GM18526 (cell line): ENCODE results near the gene DNAAF5.
A peak's percentile ranks its signal among the peaks of the same experiment; 100 is the strongest.

Experiments used
- POLR2A ChIP-seq: IDR thresholded peaks from 3 replicates; pipeline ENCODE4 v1.6.1; 2011; ENCODE audit not compliant: insufficient read length; ENCODE audit errors: extremely low read depth

Gene DNAAF5

GRCh38 chr7:787332-788240, 61.1 kb downstream of the DNAAF5 start:
- no peak for TF ChIP-seq POLR2A

GRCh38 chr7:791519-791918, 65.0 kb downstream of the DNAAF5 start:
- TF ChIP-seq POLR2A = no peak

DNA sequence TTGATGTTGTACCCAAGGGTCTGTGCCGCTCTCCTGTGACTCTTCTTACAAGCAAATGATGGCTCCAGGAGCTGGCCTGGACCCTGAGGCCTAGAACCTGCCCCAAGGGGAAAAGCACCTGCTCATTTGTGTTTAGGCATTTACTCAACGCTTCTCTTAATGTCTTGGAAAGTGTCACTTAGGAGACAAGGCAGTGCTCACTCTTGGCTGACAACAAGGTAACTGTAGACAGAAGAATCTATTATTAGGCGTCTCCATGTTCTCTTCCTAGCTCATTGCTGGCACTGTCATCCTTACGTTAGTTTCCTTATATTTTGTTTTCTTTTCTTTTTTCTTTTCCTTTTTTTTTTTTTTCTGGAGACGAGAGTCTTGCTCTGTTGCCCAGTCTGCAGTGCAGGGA, 67.7 kb downstream of the DNAAF5 start:
- TF ChIP-seq POLR2A = no peak

GRCh38 chr7:794671-795329, 68.3 kb downstream of the DNAAF5 start:
- no peak for TF ChIP-seq POLR2A

- TF ChIP-seq POLR2A = no peak
Measured at GRCh38 chr7:798921-799470, 72.5 kb downstream of the DNAAF5 start.

GRCh38 chr7:800692-801091, 74.2 kb downstream of the DNAAF5 start:
- no peak for TF ChIP-seq POLR2A

DNA sequence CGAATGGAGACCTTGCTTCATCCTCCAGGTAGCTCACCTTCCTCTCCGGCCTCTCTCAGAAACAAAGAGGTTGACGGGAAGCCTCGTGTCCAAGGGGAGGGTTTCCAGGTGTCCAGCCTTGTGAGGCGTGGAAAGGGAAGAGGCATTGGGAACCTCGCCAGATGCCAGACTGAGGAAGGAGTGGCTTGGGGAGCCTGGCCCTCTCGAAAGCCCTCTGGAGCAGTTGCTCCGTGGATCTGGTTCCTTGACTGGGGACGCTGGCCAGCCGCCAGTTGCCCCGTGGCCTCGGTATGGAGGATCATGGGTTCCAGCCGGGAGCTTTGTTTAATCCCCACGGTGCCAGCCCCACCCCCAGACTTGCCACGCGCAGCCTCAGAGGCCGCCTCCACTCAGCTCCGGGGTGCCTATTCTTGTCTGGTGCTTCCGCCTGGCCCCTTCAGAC, 75.5 kb downstream of the DNAAF5 start:
- no peak for TF ChIP-seq POLR2A

DNA sequence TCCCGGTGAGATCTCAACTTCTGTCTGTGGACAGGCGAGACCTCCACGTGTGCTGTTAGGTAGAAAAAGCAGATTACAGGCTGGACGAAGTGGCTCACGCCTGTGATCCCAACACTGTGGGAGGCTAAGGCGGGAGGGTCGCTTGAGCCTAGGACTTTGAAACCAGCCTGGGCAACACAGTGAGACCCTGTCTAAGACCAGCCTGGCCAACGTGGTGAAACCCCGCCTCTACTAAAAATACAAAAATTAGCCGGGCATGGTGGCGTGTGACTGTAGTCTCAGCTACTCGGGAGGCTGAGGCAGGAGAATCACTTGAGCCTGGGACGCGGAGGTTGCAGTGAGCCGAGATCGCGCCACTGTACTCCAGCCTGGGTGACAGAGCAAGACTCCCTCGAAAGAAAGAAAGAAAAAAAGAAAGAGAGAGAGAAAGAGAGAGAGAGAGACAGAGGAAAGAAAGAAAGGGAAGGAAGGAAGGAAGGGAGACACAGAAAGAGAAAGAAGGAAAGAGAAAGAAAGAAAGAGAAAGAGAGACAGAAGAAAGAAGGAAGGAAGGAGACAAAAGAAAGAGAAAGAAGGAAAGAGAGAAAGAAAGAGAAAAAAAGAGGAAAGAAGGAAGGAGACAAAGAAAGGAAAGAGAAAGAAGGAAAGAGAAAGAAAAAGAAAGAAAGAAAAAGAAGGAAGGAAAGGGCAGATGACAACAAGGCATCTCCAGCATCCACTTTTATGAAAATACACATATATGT, 76.2 kb downstream of the DNAAF5 start:
- TF ChIP-seq POLR2A = no peak

DNA sequence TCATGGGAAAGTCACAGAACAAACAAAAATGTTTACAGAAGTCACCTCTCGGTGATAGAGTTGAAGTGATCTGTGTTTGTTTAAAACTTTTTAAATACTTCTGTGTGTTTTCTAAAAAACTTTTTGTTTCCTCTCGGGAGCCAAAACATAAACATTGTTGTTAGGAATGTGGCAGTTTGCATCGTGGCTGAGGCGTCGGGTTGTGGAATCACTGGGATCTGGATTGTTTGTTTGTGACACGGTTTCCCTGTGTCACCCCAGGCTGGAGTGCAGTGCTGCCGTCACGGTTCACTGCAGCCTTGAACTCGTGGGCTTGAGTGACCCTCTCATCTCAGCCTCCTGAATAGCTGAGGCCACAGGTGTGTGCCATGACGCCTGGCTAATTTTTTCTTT, 76.7 kb downstream of the DNAAF5 start:
- no peak for TF ChIP-seq POLR2A

DNA sequence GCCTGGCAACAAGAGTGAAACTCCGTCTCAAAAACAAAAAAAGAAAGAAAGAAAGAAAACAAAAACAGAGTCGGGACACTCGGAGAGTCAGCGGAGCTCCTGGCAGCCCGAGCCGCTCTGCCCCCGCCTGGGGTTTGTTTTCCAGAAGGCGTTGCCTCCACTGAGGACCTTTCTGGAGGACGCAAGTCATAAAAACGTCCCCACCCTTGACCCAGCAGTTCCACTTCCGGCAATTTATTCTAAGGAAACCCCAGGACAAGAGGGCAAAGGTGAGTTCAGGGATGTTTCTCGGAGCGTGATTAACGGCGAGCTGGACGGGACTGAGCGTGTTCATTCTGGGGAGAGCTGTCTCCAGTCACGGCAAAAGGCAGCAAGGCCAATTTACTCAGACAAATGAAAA, 78.8 kb downstream of the DNAAF5 start:
- no peak for TF ChIP-seq POLR2A

- TF ChIP-seq POLR2A = no peak
Measured at GRCh38 chr7:815284-816216, 89.1 kb downstream of the DNAAF5 start.

DNA sequence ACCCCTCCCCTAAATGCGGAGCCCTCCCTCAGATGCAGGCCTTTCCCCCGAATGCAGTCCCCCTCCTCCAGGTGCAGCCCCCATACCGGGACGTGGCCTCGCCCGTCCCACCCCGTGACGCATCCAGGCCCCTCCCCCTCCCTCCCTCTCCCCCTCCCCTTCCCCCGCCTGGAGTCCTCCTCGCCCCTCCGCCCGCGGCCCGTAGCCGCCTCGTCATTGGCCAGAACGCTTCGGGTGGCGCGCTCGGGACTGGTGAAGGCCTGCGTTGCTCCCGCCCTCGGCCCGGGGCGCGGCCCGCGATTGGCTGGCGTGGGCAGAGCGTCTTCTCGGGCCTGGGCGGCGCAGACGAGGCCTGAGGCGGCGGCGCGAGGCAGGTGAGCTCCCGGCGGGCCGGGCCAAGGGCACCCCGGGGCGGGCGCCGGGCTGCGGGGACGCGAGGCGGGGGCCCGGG, 89.8 kb downstream of the DNAAF5 start:
- peak; percentile 73 for TF ChIP-seq POLR2A

GRCh38 chr7:816751-817671, 90.5 kb downstream of the DNAAF5 start:
- no peak for TF ChIP-seq POLR2A
